K562 (cell line): ENCODE data around the gene UNC13A. TPM values are rescaled to one million over a fixed set of nuclear protein-coding genes. Genes with fewer than 3 reads are reported as not detected.
A peak's percentile ranks its signal among the peaks of the same experiment; 100 is the strongest.

Source experiments
- BCOR ChIP-seq: fragments of 450-650 bp; IDR thresholded peaks from 2 replicates; pipeline ENCODE4 v1.6.1; 2016
- BHLHE40 ChIP-seq: IDR thresholded peaks from 2 replicates; pipeline ENCODE4 v1.6.1; 2011; ENCODE audit warnings: low read length, improper control_type of control experiment
- CBX2 ChIP-seq: fragments of 200-600 bp; sonication (generic); IDR thresholded peaks from one replicate; pipeline ENCODE4 v1.6.1; 2012; ENCODE audit warnings: mild to moderate bottlenecking, low read length, inconsistent platforms; ENCODE audit not compliant: insufficient read depth, poor library complexity, severe bottlenecking
- HEY1 ChIP-seq: fragments of 250-450 bp; sonication (Bioruptor Pico); IDR thresholded peaks from 2 replicates; pipeline ENCODE4 v1.5.0; 2020; ENCODE audit warnings: mild to moderate bottlenecking, moderate library complexity, borderline replicate concordance
- KDM1A ChIP-seq, 2 experiments: fragments of 450-650 bp; IDR thresholded peaks; 2 replicates each; pipeline ENCODE4 v1.6.1; 2016; ENCODE audit warnings: mild to moderate bottlenecking in 2 of 2
- MEF2A ChIP-seq: IDR thresholded peaks from 2 replicates; pipeline ENCODE4 v1.6.1; 2011; ENCODE audit warnings: low read depth, mild to moderate bottlenecking, low read length, moderate library complexity; ENCODE audit not compliant: control insufficient read depth
- MLLT1 ChIP-seq, 2 experiments: fragments of 450-650 bp; IDR thresholded peaks; 2 replicates each; pipeline ENCODE4 v1.6.1; 2016
- MLX ChIP-seq, 2 experiments: fragments of 450-650 bp in 1 of 2; sonication (generic) in 1 of 2; formaldehyde crosslinking; conservative IDR thresholded peaks; 2 replicates each; pipeline versions ENCODE4 v1.4.0 to v1.8.1; 2020 to 2022; ENCODE audit warnings: mild to moderate bottlenecking in 1 of 2, missing genetic modification reagents in 1 of 2
- MNT ChIP-seq, 2 experiments: fragments of 450-650 bp; conservative IDR thresholded peaks; 2 replicates each; pipeline ENCODE4 v1.6.1; 2017; ENCODE audit warnings: mild to moderate bottlenecking in 2 of 2, moderate library complexity in 2 of 2
- NR4A1 ChIP-seq, 2 experiments: fragments of 250-450 bp in 1 of 2; fragments of 450-650 bp in 1 of 2; sonication (Bioruptor Pico) in 1 of 2; IDR thresholded peaks; 2 replicates each; pipeline versions ENCODE4 v1.4.0 to v1.6.1; 2016 to 2020; ENCODE audit warnings: mild to moderate bottlenecking in 2 of 2, missing compliant biosample characterization in 1 of 2, missing genetic modification characterization in 1 of 2, moderate library complexity in 1 of 2
- SRSF3 ChIP-seq: fragments of 200-400 bp; formaldehyde crosslinking; IDR thresholded peaks from 2 replicates; pipeline ENCODE4 v1.6.1; 2016; ENCODE audit warnings: mild to moderate bottlenecking, low read length, moderate library complexity; ENCODE audit not compliant: insufficient read depth
- TEAD2 ChIP-seq: fragments of 450-650 bp; IDR thresholded peaks from 2 replicates; pipeline ENCODE4 v1.6.1; 2016; ENCODE audit warnings: missing genetic modification characterization, control low read depth, missing compliant biosample characterization
- THAP12 ChIP-seq: fragments of 250-450 bp; sonication (Bioruptor Pico); IDR thresholded peaks from 2 replicates; pipeline ENCODE4 v1.9.0; 2021; ENCODE audit warnings: mild to moderate bottlenecking, inconsistent platforms
- ZNF133 ChIP-seq: fragments of 250-450 bp; sonication (Bioruptor Pico); IDR thresholded peaks from 2 replicates; pipeline ENCODE4 v1.4.0; 2020; ENCODE audit warnings: mild to moderate bottlenecking
- ZNF217 ChIP-seq: sonication (generic); formaldehyde crosslinking; IDR thresholded peaks from 2 replicates; pipeline ENCODE4 v1.8.0; 2022; ENCODE audit warnings: mild to moderate bottlenecking, missing genetic modification reagents
- ZNF518B ChIP-seq: fragments of 250-450 bp; sonication (Bioruptor Pico); IDR thresholded peaks from 2 replicates; pipeline ENCODE4 v1.5.0; 2021; ENCODE audit warnings: mild to moderate bottlenecking, moderate library complexity
- ZNF707 ChIP-seq: fragments of 250-450 bp; sonication (Bioruptor Pico); conservative IDR thresholded peaks from 2 replicates; pipeline ENCODE4 v1.8.0; 2022; ENCODE audit warnings: inconsistent platforms, mild to moderate bottlenecking, moderate library complexity
- polyA plus RNA-seq, 8 experiments: library from polyadenylated mRNA; depleted of rRNA in 4 of 8; stranded (reverse) in 5 of 8; unstranded in 3 of 8; fragments of >200 nt; fragmentation: Nextera tagmentation in 2 of 8; fragmentation: Illumina TruSeq in 1 of 8; extraction: Ambion mirVana in 2 of 8; extraction: Trizol in 1 of 8; gene quantifications; 2 replicates each; pipeline versions ENCODE4 v1.2.1 to v1.2.3, GENCODE V29; 2011 to 2014; ENCODE audit warnings: inconsistent platforms in 1 of 8, missing spikeins in 1 of 8
- total RNA-seq, 7 experiments: library from RNA; depleted of rRNA in 6 of 7; stranded (reverse); fragments of >200 nt in 6 of 7; fragmentation: Illumina TruSeq in 2 of 7; extraction: Trizol in 2 of 7; gene quantifications; 2 replicates each; pipeline versions ENCODE4 v1.2.1 to v1.2.3, GENCODE V29; 2011 to 2021; ENCODE audit warnings: low replicate concordance in 1 of 7

UNC13A gene
- total and polyA plus RNA-seq, 9 of the 15 experiments (the other 6 are each of a cell fraction or from before 2014, with no cell fraction given): 0.03 to 1.0 (median 0.25) TPM

GRCh38 chr19:17673937-17674799 is 14.0 kb downstream of the UNC13A start (continued):
- no peak for TF ChIP-seq THAP12 (CRISPR knock-in tag)
- no peak for TF ChIP-seq CBX2
- TF ChIP-seq ZNF707: no peak
- no peak for TF ChIP-seq ZNF133
- TF ChIP-seq ZNF217 (CRISPR knock-in tag): no peak
- peak; percentile 73 for TF ChIP-seq BCOR
- no peak for TF ChIP-seq MLLT1 (IDR thresholded peaks at IDR 0.05)
- no peak for TF ChIP-seq MNT (conservative IDR thresholded peaks at IDR 0.05)
- no peak for TF ChIP-seq MEF2A
- no peak for TF ChIP-seq TEAD2 (tag)
- TF ChIP-seq ZNF518B: no peak
- no peak for TF ChIP-seq MLX (CRISPR knock-in tag; conservative IDR thresholded peaks at IDR 0.05)
- no peak for TF ChIP-seq HEY1 (CRISPR knock-in tag)
- TF ChIP-seq NR4A1 (CRISPR knock-in tag; IDR thresholded peaks at IDR 0.05): no peak
- TF ChIP-seq NR4A1 (tag; IDR thresholded peaks at IDR 0.05): no peak
- no peak for TF ChIP-seq SRSF3
- peak; percentile 37 to 52; a peak in 2 of 4 replicates for TF ChIP-seq KDM1A (IDR thresholded peaks at IDR 0.05)
- no peak for TF ChIP-seq BHLHE40
